HUES6 (cell line): Measurements from ENCODE around the gene HIRIP3.
"Not testable (repeated sequence)": the region's sequence is repeated elsewhere in the genome, so short reads cannot be mapped to it uniquely, and the experiment has no call there.

ENCODE experiments used
- H3K27ac ChIP-seq: 2 replicates; pipeline ENCODE4 v1.7.0; 2013; ENCODE audit warnings: low read depth, mild to moderate bottlenecking, low read length, inconsistent platforms
- H3K27me3 ChIP-seq: 2 replicates; pipeline ENCODE4 v1.6.1; 2013; ENCODE audit warnings: low read length; ENCODE audit not compliant: control insufficient read depth, insufficient read depth
- H3K36me3 ChIP-seq: 2 replicates; pipeline ENCODE4 v1.6.1; 2013; ENCODE audit warnings: low read length; ENCODE audit not compliant: control insufficient read depth, insufficient read depth
- H3K4me1 ChIP-seq: 2 replicates; pipeline ENCODE4 v1.6.1; 2013; ENCODE audit warnings: low read length; ENCODE audit not compliant: control insufficient read depth, insufficient read depth
- H3K4me3 ChIP-seq: 2 replicates; pipeline ENCODE4 v1.5.1; 2013; ENCODE audit warnings: low read depth, low read length
- H3K9ac ChIP-seq: one replicate; pipeline ENCODE4 v1.6.1; 2013; ENCODE audit warnings: mild to moderate bottlenecking, low read length
- H3K9me3 ChIP-seq: 2 replicates; pipeline ENCODE4 v1.6.1; 2013; ENCODE audit warnings: low read depth, low read length; ENCODE audit not compliant: control insufficient read depth, insufficient read depth

The HIRIP3 gene

DNA sequence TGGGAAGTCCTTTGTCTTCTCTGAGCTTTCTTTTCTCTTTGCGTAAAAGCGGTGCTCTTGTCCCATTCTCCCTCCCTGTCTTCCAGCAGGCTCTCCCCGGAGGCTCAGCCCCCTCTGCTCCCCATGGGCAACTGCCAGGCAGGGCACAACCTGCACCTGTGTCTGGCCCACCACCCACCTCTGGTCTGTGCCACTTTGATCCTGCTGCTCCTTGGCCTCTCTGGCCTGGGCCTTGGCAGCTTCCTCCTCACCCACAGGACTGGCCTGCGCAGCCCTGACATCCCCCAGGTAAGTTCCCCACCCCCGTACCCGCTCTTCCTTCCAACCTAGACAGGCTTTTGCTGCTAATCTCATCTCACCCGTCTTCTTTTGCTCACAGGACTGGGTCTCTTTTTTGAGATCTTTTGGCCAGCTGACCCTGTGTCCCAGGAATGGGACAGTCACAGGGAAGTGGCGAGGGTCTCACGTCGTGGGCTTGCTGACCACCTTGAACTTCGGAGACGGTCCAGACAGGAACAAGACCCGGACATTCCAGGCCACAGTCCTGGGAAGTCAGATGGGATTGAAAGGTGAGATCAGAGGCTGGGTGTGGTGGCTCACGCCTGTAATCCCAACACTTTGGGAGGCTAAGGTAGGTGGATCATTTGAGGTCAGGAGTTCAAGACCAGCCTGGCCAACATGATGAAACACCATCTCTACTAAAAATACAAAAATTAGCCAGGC, 32.2 kb downstream of the HIRIP3 start:
- no peaks in the 10 kb centered on the region for H3K27me3 ChIP-seq
- H3K9ac ChIP-seq, result no peak overlapping the region
- H3K4me3 ChIP-seq, result peak overlapping the region; percentile 69
- no peaks in the 10 kb centered on the region for H3K9me3 ChIP-seq
- no peak overlapping the region for H3K27ac ChIP-seq
- H3K36me3 ChIP-seq, result peaks cover 4% of the 10 kb centered on the region
- H3K4me1 ChIP-seq, result peaks cover 9% of the 10 kb centered on the region; the same call in 1 of the 2 replicates

DNA sequence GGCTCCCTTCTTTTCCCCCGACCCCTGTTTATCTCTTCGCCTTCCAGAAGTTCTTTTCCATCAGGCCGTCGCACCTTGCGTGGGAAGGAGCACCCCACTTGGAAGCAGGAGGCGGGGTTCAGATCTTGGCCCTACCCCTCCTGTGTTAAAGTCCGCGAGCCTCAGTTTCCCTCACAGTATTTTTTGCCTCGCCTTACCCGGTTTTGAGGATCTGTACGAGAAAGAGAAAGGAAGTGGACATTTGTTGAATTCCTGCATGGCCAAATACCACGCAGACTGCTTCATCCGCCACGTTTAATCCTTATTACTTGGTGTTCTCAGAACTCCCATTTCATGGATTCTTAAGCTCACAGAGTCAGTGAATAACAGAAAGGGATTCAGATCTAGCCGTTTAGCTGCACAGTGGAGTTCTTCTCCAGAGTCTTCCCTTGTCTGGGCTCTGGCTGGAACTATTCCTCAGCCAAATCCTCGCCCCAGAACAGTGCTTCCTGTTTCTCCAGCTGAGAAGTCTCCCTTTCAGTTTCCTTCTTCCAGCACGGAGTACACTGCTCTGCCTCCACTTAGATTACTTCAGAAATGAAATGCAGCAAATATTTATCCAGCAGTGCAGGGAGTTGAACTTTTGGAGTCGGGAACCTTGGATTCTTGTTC, 32.9 kb downstream of the HIRIP3 start:
- H3K9me3 ChIP-seq, result no peaks in the 10 kb centered on the region
- no peaks in the 10 kb centered on the region for H3K27me3 ChIP-seq
- no peaks in the 10 kb centered on the region; the same call in 1 of the 2 replicates for H3K36me3 ChIP-seq
- peak overlapping the region; percentile 69 for H3K4me3 ChIP-seq
- peaks cover 9% of the 10 kb centered on the region; the same call in 1 of the 2 replicates for H3K4me1 ChIP-seq
- H3K27ac ChIP-seq, result no peak overlapping the region
- H3K9ac ChIP-seq, result peak overlapping the region; percentile 53

- H3K4me1 ChIP-seq, result peaks cover 9% of the 10 kb centered on the region; the same call in 1 of the 2 replicates
- no peaks in the 10 kb centered on the region for H3K9me3 ChIP-seq
- no peaks in the 10 kb centered on the region; the same call in 1 of the 2 replicates for H3K36me3 ChIP-seq
- H3K27ac ChIP-seq, result peak within 1 kb of the TSS; percentile 75; the same call in 1 of the 2 replicates
- peak within 1 kb of the TSS; percentile 84 for H3K9ac ChIP-seq
- peak within 1 kb of the TSS; percentile 69 for H3K4me3 ChIP-seq
- H3K27me3 ChIP-seq, result no peaks in the 10 kb centered on the region
These were observed 33.7 kb downstream of the HIRIP3 start, which contains the start of gene TMEM219 for GRCh38 chr16:29961479-29962343. Gene TMEM219, plus strand, starts transcription at chr16:29962079. Its CDS starts 1,065 bp downstream, at chr16:29963144.

GRCh38 chr16:29961127-29961478, 34.3 kb downstream of the HIRIP3 start:
- peaks cover 9% of the 10 kb centered on the region; the same call in 1 of the 2 replicates for H3K4me1 ChIP-seq
- H3K9me3 ChIP-seq, result no peaks in the 10 kb centered on the region
- peak overlapping the region; percentile 84 for H3K9ac ChIP-seq
- H3K27me3 ChIP-seq, result no peaks in the 10 kb centered on the region
- H3K36me3 ChIP-seq, result no peaks in the 10 kb centered on the region; the same call in 1 of the 2 replicates
- H3K4me3 ChIP-seq, result peak overlapping the region; percentile 69
- no peak overlapping the region for H3K27ac ChIP-seq

DNA sequence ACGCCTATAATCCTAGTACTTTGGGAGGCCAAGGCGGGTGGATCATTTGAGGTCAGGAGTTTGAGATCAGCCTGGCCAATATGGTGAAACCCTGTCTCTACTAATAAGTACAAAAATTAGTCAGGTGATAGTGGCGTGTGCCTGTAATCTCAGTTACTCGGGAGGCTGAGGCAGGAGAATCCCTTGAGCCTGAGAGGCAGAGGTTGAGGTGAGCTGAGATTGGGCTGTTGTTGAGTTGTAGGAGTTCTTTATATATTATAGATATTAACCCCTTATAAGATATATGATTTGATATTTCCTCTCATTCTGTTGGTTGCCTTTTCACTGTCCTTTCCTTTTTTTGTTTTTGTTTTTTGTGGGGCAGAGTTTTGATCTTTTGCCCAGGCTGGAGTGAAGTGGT, 35.6 kb downstream of the HIRIP3 start:
- not testable (repeated sequence) for H3K9me3 ChIP-seq, H3K27me3 ChIP-seq, H3K27ac ChIP-seq, H3K4me3 ChIP-seq, H3K9ac ChIP-seq, H3K4me1 ChIP-seq, H3K36me3 ChIP-seq

DNA sequence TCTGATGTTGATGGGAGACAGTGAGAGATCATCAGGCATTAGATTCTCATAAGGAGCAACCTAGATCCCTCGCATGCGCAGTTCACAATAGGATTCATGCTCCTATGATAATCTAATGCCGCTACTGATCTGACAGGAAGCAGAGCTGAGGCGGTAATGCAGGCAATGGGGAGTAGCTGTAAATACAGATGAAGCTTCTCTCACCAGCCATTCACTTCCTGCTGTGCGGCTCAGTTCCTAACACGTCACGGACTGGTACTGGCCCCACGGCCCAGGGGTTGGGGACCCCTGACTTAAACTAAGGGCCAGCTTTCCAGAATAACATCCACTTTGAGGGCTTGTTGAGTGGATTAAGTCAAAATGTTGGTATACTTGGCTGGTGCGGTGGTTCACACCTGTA, 36.1 kb downstream of the HIRIP3 start:
- no peaks in the 10 kb centered on the region for H3K27me3 ChIP-seq
- H3K27ac ChIP-seq, result no peak overlapping the region
- H3K4me3 ChIP-seq, result no peak overlapping the region
- H3K9ac ChIP-seq, result no peak overlapping the region
- no peaks in the 10 kb centered on the region for H3K36me3 ChIP-seq
- peaks cover 9% of the 10 kb centered on the region; the same call in 1 of the 2 replicates for H3K4me1 ChIP-seq
- no peaks in the 10 kb centered on the region for H3K9me3 ChIP-seq

DNA sequence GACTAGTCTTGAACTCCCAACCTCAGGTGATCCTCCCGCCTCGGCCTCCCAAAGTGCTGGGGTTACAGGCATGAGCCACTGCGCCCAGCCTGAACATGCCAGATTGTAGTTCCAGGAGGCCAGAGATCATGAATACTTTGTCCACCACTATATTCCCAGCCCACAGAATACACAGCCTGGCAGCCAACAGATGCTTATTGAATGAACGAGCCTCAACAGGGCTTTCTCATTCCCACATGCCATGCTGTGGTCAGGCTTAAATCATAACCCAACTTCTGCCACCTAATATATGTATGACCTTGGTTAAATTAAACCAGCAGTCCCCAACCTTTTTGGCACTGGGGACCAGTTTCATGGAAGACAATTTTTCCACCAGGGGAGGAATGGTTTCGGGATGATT, 36.7 kb downstream of the HIRIP3 start:
- Histone ChIP-seq H3K4me1 (peaks cover 9% of the 10 kb centered on the region; the same call in 1 of the 2 replicates), H3K4me3 (no peak overlapping the region), H3K9ac (no peak overlapping the region), H3K27ac (no peak overlapping the region), H3K36me3 (no peaks in the 10 kb centered on the region), H3K9me3 (no peaks in the 10 kb centered on the region), H3K27me3 (no peaks in the 10 kb centered on the region)

- Histone ChIP-seq H3K9me3 (no peaks in the 10 kb centered on the region), H3K27ac (no peak overlapping the region), H3K27me3 (no peaks in the 10 kb centered on the region)
These were observed 43.6 kb downstream of the HIRIP3 start for GRCh38 chr16:29951625-29952365.

DNA sequence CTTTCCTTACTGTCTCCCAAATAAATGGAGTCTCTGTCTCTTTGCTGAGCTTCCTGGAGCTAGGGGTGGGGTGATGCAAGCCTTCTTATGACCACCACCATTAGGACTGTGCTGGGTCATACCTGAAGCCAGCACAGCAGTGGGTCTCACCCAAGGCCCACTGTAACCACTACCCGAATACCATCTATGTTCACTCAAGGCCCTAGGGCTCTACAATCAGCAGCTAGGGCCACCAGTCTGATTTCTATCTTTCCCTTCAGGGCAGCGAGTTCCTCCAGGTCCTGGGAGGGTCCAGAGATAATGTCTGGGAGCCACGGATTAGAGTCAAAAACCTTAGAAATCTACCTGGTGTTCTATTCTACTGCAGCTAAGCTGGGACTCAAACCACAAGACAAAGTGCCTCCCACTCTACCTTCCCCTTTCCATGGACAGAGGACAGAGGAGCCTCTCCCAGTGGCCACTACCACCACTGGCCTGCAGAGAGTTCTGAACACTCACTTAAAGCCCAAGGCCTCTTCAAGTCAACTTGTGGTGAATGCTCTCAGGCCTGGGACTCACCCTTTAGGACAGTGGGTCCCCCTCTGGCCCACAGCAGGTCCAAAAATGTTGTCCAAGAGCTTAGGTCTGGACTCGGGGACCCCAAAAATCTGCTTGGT, 44.5 kb downstream of the HIRIP3 start:
- Histone ChIP-seq H3K9me3 (no peaks in the 10 kb centered on the region), H3K4me1 (peaks cover 8% of the 10 kb centered on the region; the same call in 1 of the 2 replicates), H3K9ac (no peak overlapping the region), H3K27ac (no peak overlapping the region), H3K27me3 (no peaks in the 10 kb centered on the region), H3K36me3 (no peaks in the 10 kb centered on the region), H3K4me3 (no peak overlapping the region)

More at GRCh38 chr16:29951625-29952365, 43.6 kb downstream of the HIRIP3 start:
- H3K4me3 ChIP-seq, result no peak overlapping the region
- H3K4me1 ChIP-seq, result peaks cover 8% of the 10 kb centered on the region; the same call in 1 of the 2 replicates
- H3K36me3 ChIP-seq, result no peaks in the 10 kb centered on the region
- H3K9ac ChIP-seq, result no peak overlapping the region

DNA sequence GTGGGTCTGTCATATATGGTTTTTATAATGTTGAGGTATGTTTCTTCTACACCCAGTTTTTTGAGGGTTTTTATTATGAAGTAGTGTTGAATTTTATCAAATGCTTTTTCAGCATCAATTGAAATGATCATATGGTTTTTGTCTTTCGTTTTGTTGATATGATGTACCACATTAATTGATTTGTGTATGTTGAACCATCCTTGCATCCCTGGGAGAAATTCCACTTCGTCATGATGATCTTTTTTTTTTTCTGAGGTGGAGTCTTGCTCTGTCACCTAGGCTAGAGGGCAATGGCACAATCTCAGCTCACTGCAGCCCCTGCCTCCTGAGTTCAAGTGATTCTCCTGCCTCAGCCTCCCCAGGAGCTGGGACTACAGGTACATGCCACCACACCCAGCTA, 47.5 kb downstream of the HIRIP3 start:
- H3K27ac ChIP-seq, result no peak overlapping the region
- no peaks in the 10 kb centered on the region for H3K36me3 ChIP-seq
- no peak overlapping the region for H3K4me3 ChIP-seq
- peaks cover 23% of the 10 kb centered on the region for H3K4me1 ChIP-seq
- no peaks in the 10 kb centered on the region for H3K9me3 ChIP-seq
- no peaks in the 10 kb centered on the region for H3K27me3 ChIP-seq
- no peak overlapping the region for H3K9ac ChIP-seq
